ENCODE data around the gene PPP2R5C. TPM values are rescaled to one million over a fixed set of nuclear protein-coding genes. Genes with fewer than 3 reads are reported as not detected.

PPP2R5C gene
- total and polyA plus RNA-seq, 2 of the 8 experiments (the other 6 are each of a cell fraction or from before 2014, with no cell fraction given): 49.6 to 95.9 TPM

GRCh38 chr14:101780887-101781239 is 19.4 kb downstream of the PPP2R5C start (continued):
- no peak for TF ChIP-seq RAD21 (IDR thresholded peaks at IDR 0.05 in 1 of 2, conservative IDR thresholded peaks at IDR 0.05 in 1 of 2; ENCODE audit: low read depth in 2 of 2, low read length in 2 of 2)
- TF ChIP-seq SUZ12 (IDR thresholded peaks at IDR 0.05; ENCODE audit: low read length): peak; percentile 74; the same call in 1 of the 2 replicates
- no peak for TF ChIP-seq SRF (IDR thresholded peaks at IDR 0.05; ENCODE audit: low read depth, low read length)
- no peak for TF ChIP-seq RXRA (IDR thresholded peaks at IDR 0.05; ENCODE audit: insufficient read depth, low read depth, low read length)
